NT2/D1 (cell line): Measurements from ENCODE around the gene VIP.
"Not testable (repeated sequence)": the region's sequence is repeated elsewhere in the genome, so short reads cannot be mapped to it uniquely, and the experiment has no call there.

Source experiments
- DNase-seq: peaks from one replicate; pipeline ENCODE4 v3.0.0-alpha.2; 2011; ENCODE audit warnings: low read depth, low spot score
- H3K27me3 ChIP-seq: 2 replicates; pipeline ENCODE4 v1.6.0; 2011; ENCODE audit warnings: mild to moderate bottlenecking; ENCODE audit not compliant: insufficient read length, insufficient read depth
- H3K36me3 ChIP-seq: 2 replicates; pipeline ENCODE4 v1.6.1; 2011; ENCODE audit warnings: mild to moderate bottlenecking, low read length, mixed read lengths; ENCODE audit not compliant: insufficient read depth, insufficient read length
- H3K4me1 ChIP-seq: 2 replicates; pipeline ENCODE4 v1.5.1; 2011; ENCODE audit not compliant: insufficient read depth, insufficient read length
- H3K4me3 ChIP-seq: 2 replicates; pipeline ENCODE4 v1.5.1; 2011; ENCODE audit warnings: low read depth; ENCODE audit not compliant: insufficient read length
- H3K9ac ChIP-seq: 2 replicates; pipeline ENCODE4 v1.6.0; 2011; ENCODE audit warnings: low read depth; ENCODE audit not compliant: insufficient read length
- H3K9me3 ChIP-seq: 2 replicates; pipeline ENCODE4 v1.5.1; 2011; ENCODE audit warnings: mild to moderate bottlenecking, low read length; ENCODE audit not compliant: insufficient read depth
- SUZ12 ChIP-seq: IDR thresholded peaks from 2 replicates; pipeline ENCODE4 v1.6.1; 2011; ENCODE audit not compliant: insufficient read length, insufficient read depth; ENCODE audit errors: extremely low read depth
- YY1 ChIP-seq: IDR thresholded peaks from 2 replicates; pipeline ENCODE4 v1.6.1; 2011; ENCODE audit not compliant: insufficient read length, insufficient read depth
- ZNF274 ChIP-seq: IDR thresholded peaks from 2 replicates; pipeline ENCODE4 v1.6.1; 2011; ENCODE audit warnings: mild to moderate bottlenecking, low read depth, low read length

Gene VIP

DNA sequence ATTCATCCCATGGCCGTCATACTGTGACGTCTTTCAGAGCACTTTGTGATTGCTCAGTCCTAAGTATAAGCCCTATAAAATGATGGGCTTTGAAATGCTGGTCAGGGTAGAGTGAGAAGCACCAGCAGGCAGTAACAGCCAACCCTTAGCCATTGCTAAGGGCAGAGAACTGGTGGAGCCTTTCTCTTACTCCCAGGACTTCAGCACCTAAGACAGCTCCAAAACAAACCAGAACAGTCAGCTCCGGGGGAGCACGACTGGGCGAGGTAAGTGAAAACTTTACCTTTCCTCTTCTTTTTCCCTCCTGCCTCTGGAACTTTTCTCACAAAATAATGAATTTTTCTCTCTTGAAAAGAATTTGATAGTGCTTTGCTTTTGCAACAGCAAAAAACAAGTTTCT, at the start of gene VIP:
Gene VIP (plus strand): TSS at position 104 of the 400 bp plus-strand sequence. CDS start 1,381 bp downstream, outside the sequence.
- H3K9ac ChIP-seq: no peak within 1 kb of the TSS
- no peak within 1 kb of the TSS for H3K4me3 ChIP-seq
- TF ChIP-seq YY1 (no peak), SUZ12 (no peak), ZNF274 (no peak)
- no peaks in the 10 kb centered on the region for H3K27me3 ChIP-seq
- no peaks in the 10 kb centered on the region for H3K9me3 ChIP-seq
- no peaks in the 10 kb centered on the region for H3K36me3 ChIP-seq
- H3K4me1 ChIP-seq: no peaks in the 10 kb centered on the region
- DNase-seq: peak; percentile 35

DNA sequence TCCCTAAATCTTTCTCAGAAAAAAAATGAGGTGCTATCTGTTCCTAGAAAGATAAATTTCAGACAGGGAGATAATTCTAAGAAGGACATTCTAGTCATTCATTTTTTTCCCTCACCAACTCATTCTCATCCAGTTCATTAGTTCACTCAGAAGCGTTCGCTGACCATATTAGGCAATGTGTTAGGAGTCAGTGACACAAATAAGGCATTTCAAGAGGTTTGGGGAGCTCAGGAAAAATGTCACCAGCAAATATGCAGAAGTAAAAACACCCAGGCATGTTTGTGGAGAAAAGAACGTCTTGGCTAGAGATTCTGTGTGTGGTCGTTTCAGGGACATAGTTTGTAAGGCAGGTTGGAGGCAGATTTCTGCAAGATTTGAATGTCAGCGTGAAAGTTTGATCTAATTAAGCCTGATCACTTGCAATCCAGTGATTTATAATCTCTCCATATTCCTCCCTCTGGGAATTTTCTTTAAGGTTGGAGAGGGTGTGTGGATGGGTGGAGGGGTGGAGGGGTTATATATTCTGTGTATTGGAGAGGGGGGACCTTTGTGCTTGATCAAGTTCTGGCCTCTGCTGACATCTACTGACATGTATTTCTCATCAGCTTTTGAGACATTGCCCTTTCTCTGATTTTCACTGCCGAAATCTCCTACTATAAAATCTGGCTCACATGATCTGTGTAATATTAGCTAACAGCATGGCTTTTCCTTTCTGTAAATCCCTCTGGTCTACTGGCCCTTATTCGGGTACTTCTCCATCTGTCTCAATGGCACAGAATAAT, 49.3 kb upstream of the VIP start:
- no peak for DNase-seq

DNA sequence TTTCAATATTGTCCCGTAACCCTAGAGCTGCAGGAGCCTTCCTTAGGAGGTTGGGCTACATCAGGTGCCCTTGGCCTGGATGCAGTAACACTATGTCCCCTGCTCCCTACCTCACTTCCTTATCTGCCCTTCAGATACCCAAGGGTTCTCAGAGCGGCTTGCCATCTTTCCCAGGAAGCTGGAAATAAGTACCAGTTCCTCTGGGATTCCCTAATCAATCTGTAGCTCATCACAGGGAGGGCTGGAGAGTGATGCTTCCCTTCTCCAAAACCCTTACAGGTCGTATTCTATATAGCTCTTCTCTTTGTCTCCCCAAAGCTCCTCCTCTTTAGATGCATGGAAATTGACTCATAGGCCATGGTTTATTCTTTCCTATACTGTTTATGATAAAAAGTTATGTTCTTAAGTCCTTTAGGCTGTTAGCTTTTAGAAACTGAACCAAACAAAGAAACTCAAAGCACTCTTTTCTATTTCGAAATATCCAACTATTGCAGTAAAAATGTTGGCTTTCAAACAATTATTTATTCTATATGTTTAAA, 48.7 kb upstream of the VIP start:
- no peak overlapping the region for H3K9ac ChIP-seq
- no peak for DNase-seq
- H3K4me3 ChIP-seq: no peak overlapping the region
- no peak for TF ChIP-seq SUZ12
- TF ChIP-seq YY1: no peak
- no peak for TF ChIP-seq ZNF274
- no peaks in the 10 kb centered on the region for H3K9me3 ChIP-seq
- no peaks in the 10 kb centered on the region for H3K27me3 ChIP-seq
- no peaks in the 10 kb centered on the region for H3K36me3 ChIP-seq
- no peaks in the 10 kb centered on the region for H3K4me1 ChIP-seq

More for the DNA sequence above, 49.3 kb upstream of the VIP start:
- Histone ChIP-seq H3K4me3 (no peak overlapping the region), H3K27me3 (no peaks in the 10 kb centered on the region), H3K4me1 (no peaks in the 10 kb centered on the region), H3K9ac (no peak overlapping the region), H3K9me3 (no peaks in the 10 kb centered on the region), H3K36me3 (no peaks in the 10 kb centered on the region)
- TF ChIP-seq ZNF274 (no peak), YY1 (no peak), SUZ12 (no peak)

DNA sequence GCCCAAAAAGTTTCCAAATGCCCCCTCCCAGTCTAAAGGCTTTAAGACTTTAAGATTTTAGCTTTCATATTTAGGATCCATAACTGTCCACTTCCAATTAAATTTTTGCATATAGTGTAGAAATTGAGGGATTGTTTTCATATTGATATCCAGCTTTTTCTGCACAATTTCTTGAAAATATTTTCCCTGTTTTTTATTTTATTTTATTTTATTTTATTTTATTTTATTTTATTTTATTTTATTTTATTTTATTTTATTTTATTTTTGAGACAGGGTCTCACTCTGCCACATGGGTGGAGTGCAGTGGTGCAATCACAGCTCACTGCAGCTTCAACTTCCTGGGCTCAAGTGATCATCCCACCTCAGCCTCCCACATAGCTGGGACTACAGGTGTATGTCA, 46.8 kb upstream of the VIP start:
- not testable (repeated sequence) for H3K9me3 ChIP-seq, H3K4me3 ChIP-seq, DNase-seq, H3K4me1 ChIP-seq, H3K36me3 ChIP-seq, H3K27me3 ChIP-seq, H3K9ac ChIP-seq

DNA sequence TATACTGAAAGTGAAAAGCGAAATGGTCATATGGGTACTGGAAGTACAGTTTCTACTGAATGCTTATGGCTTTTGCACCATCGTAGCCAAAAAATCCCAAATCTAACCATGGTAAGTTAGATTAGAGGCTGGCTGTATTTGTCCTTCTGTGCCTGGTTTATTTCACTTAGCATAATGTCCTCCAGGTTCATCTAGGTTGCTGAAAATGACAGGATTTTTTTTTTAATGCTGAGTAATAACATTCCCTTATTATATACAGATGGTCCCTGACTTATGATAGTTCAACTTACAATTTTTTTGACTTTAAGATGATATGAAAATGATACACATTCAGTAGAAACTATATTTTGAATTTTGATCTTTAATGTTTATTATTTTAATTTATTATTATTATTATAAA, 45.3 kb upstream of the VIP start:
- no peak overlapping the region for H3K4me3 ChIP-seq
- no peaks in the 10 kb centered on the region for H3K9me3 ChIP-seq
- TF ChIP-seq ZNF274: no peak
- no peak for TF ChIP-seq YY1
- TF ChIP-seq SUZ12: no peak
- H3K36me3 ChIP-seq: no peaks in the 10 kb centered on the region
- DNase-seq: no peak
- H3K4me1 ChIP-seq: no peaks in the 10 kb centered on the region
- no peaks in the 10 kb centered on the region for H3K27me3 ChIP-seq
- H3K9ac ChIP-seq: no peak overlapping the region

DNA sequence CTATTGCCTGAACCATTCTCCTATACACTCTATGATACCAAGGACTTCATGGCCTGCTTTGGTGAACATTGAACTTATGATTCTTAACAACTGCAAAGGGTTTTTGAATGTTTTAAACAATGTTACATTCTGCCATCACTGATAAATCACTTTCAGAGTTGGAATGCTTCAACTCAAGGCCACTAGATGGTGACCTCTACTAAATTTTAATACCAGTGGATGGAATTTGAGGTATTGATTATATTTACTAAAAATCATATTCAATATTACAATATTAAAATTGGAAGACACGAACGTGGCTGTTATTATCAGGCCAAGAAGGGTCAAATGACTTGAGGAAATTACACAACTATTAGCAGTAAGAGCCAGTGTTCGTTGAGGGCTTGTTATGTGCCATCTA, 34.3 kb upstream of the VIP start:
- no peak overlapping the region for H3K9ac ChIP-seq
- no peaks in the 10 kb centered on the region for H3K4me1 ChIP-seq
- H3K36me3 ChIP-seq: no peaks in the 10 kb centered on the region
- no peak for DNase-seq
- no peaks in the 10 kb centered on the region for H3K27me3 ChIP-seq
- H3K4me3 ChIP-seq: no peak overlapping the region
- TF ChIP-seq YY1 (no peak), ZNF274 (no peak), SUZ12 (no peak)
- H3K9me3 ChIP-seq: 0 out of 2 replicates have a peak, but pooled peaks cover 6% of the 10 kb centered on the region

DNA sequence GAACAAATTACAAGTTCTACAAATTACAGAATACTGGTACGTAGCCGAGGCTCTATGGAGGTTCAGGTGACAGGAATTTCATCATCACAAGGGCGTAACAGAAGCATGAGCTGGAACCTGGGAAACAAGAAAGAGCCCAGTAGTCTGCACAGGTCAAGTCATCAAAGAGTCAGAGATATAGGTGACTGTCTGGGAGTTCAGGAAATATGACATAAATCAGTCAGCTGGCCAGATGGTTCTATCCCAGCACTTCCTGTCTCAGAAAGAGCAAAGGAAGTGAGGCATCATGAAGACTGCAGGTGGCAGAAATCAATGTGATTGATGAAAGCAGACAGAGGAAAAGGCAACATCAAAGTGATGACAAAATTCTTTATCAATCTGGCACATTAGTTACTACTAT, 29.6 kb upstream of the VIP start:
- Histone ChIP-seq H3K27me3 (no peaks in the 10 kb centered on the region), H3K36me3 (no peaks in the 10 kb centered on the region), H3K4me3 (no peak overlapping the region), H3K9me3 (no peaks in the 10 kb centered on the region), H3K9ac (no peak overlapping the region), H3K4me1 (no peaks in the 10 kb centered on the region)
- TF ChIP-seq YY1 (no peak), SUZ12 (no peak), ZNF274 (no peak)
- DNase-seq: no peak
